ENCODE data around the gene RASAL2. TPM values are rescaled to one million over a fixed set of nuclear protein-coding genes. Genes with fewer than 3 reads are reported as not detected.

Gene RASAL2
- total RNA-seq, 3 donors from 2014 or later, result 28.5 to 41.0 (median 40.5) TPM

DNA sequence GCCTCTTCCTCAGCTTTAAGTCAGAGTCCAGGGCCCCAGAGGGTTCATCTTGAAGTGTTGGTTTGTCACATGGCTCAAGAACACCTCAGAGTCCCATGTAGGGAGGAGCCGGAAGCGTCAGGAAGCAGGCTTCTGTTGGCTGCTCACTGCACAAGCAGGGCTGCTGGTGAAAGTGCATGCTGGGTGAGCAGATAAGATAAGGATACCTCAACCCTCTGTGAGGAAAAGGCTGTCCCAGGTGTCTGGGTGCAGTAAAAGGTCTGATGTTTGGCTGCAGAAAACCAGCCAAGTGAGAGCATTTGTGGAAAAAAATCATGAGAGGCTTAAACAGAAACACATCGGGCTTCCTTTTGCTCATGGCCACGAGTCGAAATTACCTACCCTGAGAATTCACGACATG, 412.8 kb downstream of the RASAL2 start:
- Histone ChIP-seq H3K4me3 (no peak overlapping the region), H3K27ac (no peak overlapping the region), H3K27me3 (peaks cover 0 to 3% of the 10 kb centered on the region in 2 donors), H3K36me3 (no peaks in the 10 kb centered on the region), H3K4me1 (no peaks in the 10 kb centered on the region), H3K9me3 (no peaks in the 10 kb centered on the region)
- intact Hi-C loops (cut with DNase I; ENCODE audit: low total_unique reads), result no loop called here
- TF ChIP-seq, protein P1, sequence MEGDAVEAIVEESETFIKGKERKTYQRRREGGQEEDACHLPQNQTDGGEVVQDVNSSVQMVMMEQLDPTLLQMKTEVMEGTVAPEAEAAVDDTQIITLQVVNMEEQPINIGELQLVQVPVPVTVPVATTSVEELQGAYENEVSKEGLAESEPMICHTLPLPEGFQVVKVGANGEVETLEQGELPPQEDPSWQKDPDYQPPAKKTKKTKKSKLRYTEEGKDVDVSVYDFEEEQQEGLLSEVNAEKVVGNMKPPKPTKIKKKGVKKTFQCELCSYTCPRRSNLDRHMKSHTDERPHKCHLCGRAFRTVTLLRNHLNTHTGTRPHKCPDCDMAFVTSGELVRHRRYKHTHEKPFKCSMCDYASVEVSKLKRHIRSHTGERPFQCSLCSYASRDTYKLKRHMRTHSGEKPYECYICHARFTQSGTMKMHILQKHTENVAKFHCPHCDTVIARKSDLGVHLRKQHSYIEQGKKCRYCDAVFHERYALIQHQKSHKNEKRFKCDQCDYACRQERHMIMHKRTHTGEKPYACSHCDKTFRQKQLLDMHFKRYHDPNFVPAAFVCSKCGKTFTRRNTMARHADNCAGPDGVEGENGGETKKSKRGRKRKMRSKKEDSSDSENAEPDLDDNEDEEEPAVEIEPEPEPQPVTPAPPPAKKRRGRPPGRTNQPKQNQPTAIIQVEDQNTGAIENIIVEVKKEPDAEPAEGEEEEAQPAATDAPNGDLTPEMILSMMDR (IDR thresholded peaks at IDR 0.05), result no peak
- no peak for TF ChIP-seq POLR2AphosphoS5 (IDR thresholded peaks at IDR 0.05)
- no peak for TF ChIP-seq POLR2A (IDR thresholded peaks at IDR 0.05)
- DNase-seq (ENCODE audit: low spot score in 2 of 2), result no peak

GRCh38 chr1:178509414-178510007, 415.6 kb downstream of the RASAL2 start:
- Histone ChIP-seq H3K4me1 (no peaks in the 10 kb centered on the region), H3K4me3 (no peak overlapping the region), H3K9me3 (no peaks in the 10 kb centered on the region), H3K27me3 (no peaks in the 10 kb centered on the region), H3K36me3 (no peaks in the 10 kb centered on the region), H3K27ac (no peak overlapping the region)
- TF ChIP-seq POLR2A (IDR thresholded peaks at IDR 0.05) (no peak), POLR2AphosphoS5 (IDR thresholded peaks at IDR 0.05) (no peak)
- TF ChIP-seq, protein P1 (IDR thresholded peaks at IDR 0.05), result no peak
- DNase-seq (ENCODE audit: low spot score in 2 of 2), result no peak
- intact Hi-C loops (cut with DNase I; ENCODE audit: low total_unique reads), result no loop called here

DNA sequence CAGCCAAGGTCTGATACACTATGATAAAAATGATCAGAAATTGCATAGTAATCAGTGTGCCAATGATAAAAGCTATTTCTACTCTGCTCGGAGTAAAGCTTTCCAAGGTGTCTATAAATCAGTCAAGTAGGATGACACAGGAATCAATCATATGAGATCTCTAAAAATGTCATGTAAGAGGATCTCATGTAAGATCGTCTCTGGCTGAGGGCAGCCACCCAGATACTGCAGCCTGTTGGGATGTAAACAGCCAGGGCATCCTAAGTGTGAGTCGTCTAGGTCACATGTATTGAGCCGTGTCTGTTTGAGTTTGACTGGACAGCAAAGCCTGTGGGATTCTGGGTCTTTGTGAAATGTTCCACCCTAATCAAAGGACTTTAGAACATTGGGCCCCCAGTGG, 416.3 kb downstream of the RASAL2 start:
- TF ChIP-seq POLR2AphosphoS5 (IDR thresholded peaks at IDR 0.05) (no peak), POLR2A (IDR thresholded peaks at IDR 0.05) (no peak)
- TF ChIP-seq, protein P1 (IDR thresholded peaks at IDR 0.05), result no peak
- Histone ChIP-seq H3K27ac (no peak overlapping the region), H3K27me3 (no peaks in the 10 kb centered on the region), H3K9me3 (no peaks in the 10 kb centered on the region), H3K4me1 (no peaks in the 10 kb centered on the region), H3K36me3 (no peaks in the 10 kb centered on the region), H3K4me3 (no peak overlapping the region)
- DNase-seq (ENCODE audit: low spot score in 2 of 2), result no peak
- intact Hi-C loops (cut with DNase I; ENCODE audit: low total_unique reads), result no loop called here

- no peaks in the 10 kb centered on the region for H3K9me3 ChIP-seq
- H3K36me3 ChIP-seq, result no peaks in the 10 kb centered on the region
- TF ChIP-seq POLR2AphosphoS5 (IDR thresholded peaks at IDR 0.05) (no peak), POLR2A (IDR thresholded peaks at IDR 0.05) (no peak)
- TF ChIP-seq, protein P1 (IDR thresholded peaks at IDR 0.05), result no peak
- no peak for DNase-seq (ENCODE audit: low spot score in 2 of 2)
- no peaks in the 10 kb centered on the region for H3K4me1 ChIP-seq
- no peak within 1 kb of the TSS for H3K27ac ChIP-seq
- H3K4me3 ChIP-seq, result no peak within 1 kb of the TSS
- no peaks in the 10 kb centered on the region for H3K27me3 ChIP-seq
- intact Hi-C loops (cut with DNase I; ENCODE audit: low total_unique reads), result no loop called here
These were observed 418.8 kb downstream of the RASAL2 start, which contains the start of gene TEX35 for GRCh38 chr1:178512566-178513277. TSS of gene TEX35 (plus strand) at chr1:178513109. CDS start at chr1:178513189, 80 bp downstream.

DNA sequence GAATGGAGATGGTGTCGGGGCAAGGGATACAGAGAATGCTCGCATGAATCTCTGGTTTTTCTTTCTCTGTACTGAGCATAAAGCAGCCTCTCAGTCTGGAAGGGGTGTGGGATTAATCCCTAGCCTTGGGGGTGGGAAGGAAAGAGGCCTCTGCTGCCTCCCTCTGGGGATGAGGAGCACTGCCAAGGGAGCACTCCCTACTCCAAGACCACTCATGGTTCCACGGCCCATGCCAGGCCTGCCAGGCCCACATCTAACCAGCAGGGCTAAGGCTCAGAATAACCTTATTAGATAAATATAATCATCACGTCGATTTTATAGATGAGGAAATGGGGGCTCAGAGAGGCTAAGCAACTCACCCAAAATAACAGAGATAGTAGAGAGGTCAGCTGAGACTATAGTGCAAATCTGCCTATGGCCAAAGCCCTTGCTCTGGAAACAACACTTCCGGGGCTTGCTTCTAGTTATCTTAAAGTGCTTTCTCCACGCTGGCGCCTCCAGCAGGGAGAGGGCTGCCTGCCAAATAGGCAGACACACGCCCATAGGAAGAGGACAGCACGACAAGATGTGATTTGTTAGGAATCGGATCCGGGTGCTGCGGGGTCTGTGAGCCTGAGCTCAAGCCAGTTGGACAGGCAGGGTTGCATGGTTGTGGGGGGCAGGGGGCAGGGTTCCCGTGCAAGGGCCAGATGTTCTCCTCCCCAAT, 419.5 kb downstream of the RASAL2 start:
- Histone ChIP-seq H3K27ac (no peak overlapping the region), H3K27me3 (no peaks in the 10 kb centered on the region), H3K4me3 (no peak overlapping the region), H3K4me1 (no peaks in the 10 kb centered on the region), H3K9me3 (no peaks in the 10 kb centered on the region), H3K36me3 (no peaks in the 10 kb centered on the region)
- no peak for DNase-seq (ENCODE audit: low spot score in 2 of 2)
- intact Hi-C loops (cut with DNase I; ENCODE audit: low total_unique reads), result no loop called here
- TF ChIP-seq POLR2A (IDR thresholded peaks at IDR 0.05) (no peak), POLR2AphosphoS5 (IDR thresholded peaks at IDR 0.05) (no peak)
- TF ChIP-seq, protein P1 (IDR thresholded peaks at IDR 0.05), result no peak
